IMR-90 (cell line): Measurements from ENCODE around the gene IL6ST. TPM values are rescaled to one million over a fixed set of nuclear protein-coding genes. Genes with fewer than 3 reads are reported as not detected.

Source experiments
- ATAC-seq: fragments of 200-7000 bp; cut with Tn5 transposase; 2 replicates; pipeline ENCODE4 v1.9.1; 2020; ENCODE audit warnings: low read depth, mild to moderate bottlenecking, moderate library complexity
- BruUV-seq: library from RNA; stranded (reverse); fragments of 400-500 nt; replicated peaks from 2 replicates; lab custom pipeline; 2021; lab: Mats Ljungman, UMichigan
- CTCF ChIA-PET: fragments of 300-600 bp; formaldehyde crosslinking; extraction: SDS; loops from one replicate; lab custom pipeline; 2021; ENCODE audit warnings: antibody characterized with exemption; lab: Yijun Ruan, JAX
- POLR2A ChIA-PET: fragments of 300-600 bp; sonication (Branson Sonifier 250); formaldehyde crosslinking; loops from one replicate; lab custom pipeline; 2022; ENCODE audit warnings: antibody characterized with exemption; ENCODE audit not compliant: unreplicated experiment; lab: Charles Lee
- DNase-seq: peaks from one replicate; pipeline ENCODE4 v3.0.0; 2013
- H2AFZ ChIP-seq: replicated peaks from 2 replicates; pipeline ENCODE3; 2013; ENCODE audit warnings: low read length, mild to moderate bottlenecking; ENCODE audit not compliant: poor library complexity
- H2AK5ac ChIP-seq: 2 replicates; pipeline ENCODE4 v1.6.1; 2013; ENCODE audit warnings: low read depth, low read length, inconsistent platforms
- H2AK9ac ChIP-seq: replicated peaks from 2 replicates; pipeline ENCODE3; 2013; ENCODE audit warnings: mild to moderate bottlenecking, low read depth, low read length, moderate library complexity; ENCODE audit not compliant: poor library complexity
- H2BK120ac ChIP-seq: 2 replicates; pipeline ENCODE4 v1.6.1; 2013; ENCODE audit warnings: low read depth, low read length, inconsistent platforms
- H2BK15ac ChIP-seq: 3 replicates; pipeline ENCODE4 v1.6.1; 2013; ENCODE audit warnings: low read depth, low read length, inconsistent platforms
- H2BK20ac ChIP-seq: 2 replicates; pipeline ENCODE4 v1.6.1; 2013; ENCODE audit warnings: low read depth, mild to moderate bottlenecking, inconsistent platforms, low read length, moderate library complexity
- H2BK5ac ChIP-seq: 2 replicates; pipeline ENCODE4 v1.6.1; 2013; ENCODE audit warnings: mild to moderate bottlenecking, low read depth, low read length, inconsistent platforms; ENCODE audit not compliant: poor library complexity, severe bottlenecking
- H3K14ac ChIP-seq: replicated peaks from 2 replicates; pipeline ENCODE4 v1.6.1; 2013; ENCODE audit warnings: low read depth, low read length, inconsistent platforms
- H3K18ac ChIP-seq: 2 replicates; pipeline ENCODE4 v1.6.1; 2013; ENCODE audit warnings: low read depth, low read length, control low read depth
- H3K23ac ChIP-seq: 2 replicates; pipeline ENCODE4 v1.6.1; 2013; ENCODE audit warnings: low read depth, low read length, inconsistent platforms
- H3K27ac ChIP-seq: 2 replicates; pipeline ENCODE4 v1.5.1; 2013; ENCODE audit warnings: mild to moderate bottlenecking, control low read depth, low read length; ENCODE audit not compliant: insufficient read depth
- H3K27me3 ChIP-seq: 2 replicates; pipeline ENCODE4 v1.6.1; 2013; ENCODE audit warnings: low read length; ENCODE audit not compliant: control insufficient read depth, insufficient read depth
- H3K36me3 ChIP-seq: 2 replicates; pipeline ENCODE4 v1.6.1; 2013; ENCODE audit warnings: low read length, mixed read lengths; ENCODE audit not compliant: control insufficient read depth, insufficient read depth
- H3K4ac ChIP-seq: 2 replicates; pipeline ENCODE4 v1.6.1; 2013; ENCODE audit warnings: low read depth, low read length, inconsistent platforms
- H3K4me1 ChIP-seq: 2 replicates; pipeline ENCODE4 v1.6.1; 2013; ENCODE audit warnings: low read length, mixed read lengths; ENCODE audit not compliant: control insufficient read depth, insufficient read depth
- H3K4me2 ChIP-seq: 2 replicates; pipeline ENCODE4 v1.6.1; 2013; ENCODE audit warnings: low read depth, mild to moderate bottlenecking, control low read depth, low read length, moderate library complexity
- H3K4me3 ChIP-seq: 2 replicates; pipeline ENCODE4 v1.5.1; 2013; ENCODE audit warnings: low read depth, mild to moderate bottlenecking, control low read depth, low read length, moderate library complexity; ENCODE audit not compliant: insufficient read depth
- H3K56ac ChIP-seq: 2 replicates; pipeline ENCODE4 v1.6.1; 2013; ENCODE audit warnings: low read length, inconsistent platforms; ENCODE audit not compliant: insufficient read depth; ENCODE audit errors: extremely low read depth
- H3K79me1 ChIP-seq, 2 experiments: 2 replicates each; pipeline ENCODE4 v1.6.1; 2013; ENCODE audit warnings: low read length in 2 of 2, inconsistent platforms in 1 of 2, low read depth in 1 of 2
- H3K9ac ChIP-seq: 2 replicates; pipeline ENCODE4 v1.6.1; 2013; ENCODE audit warnings: low read depth, low read length, control low read depth
- H3K9me1 ChIP-seq: 2 replicates; pipeline ENCODE4 v1.6.1; 2013; ENCODE audit warnings: low read length, inconsistent platforms; ENCODE audit not compliant: insufficient read depth
- H3K9me3 ChIP-seq: 2 replicates; pipeline ENCODE4 v1.6.1; 2013; ENCODE audit warnings: low read length; ENCODE audit not compliant: control insufficient read depth, insufficient read depth
- H4K20me1 ChIP-seq: 2 replicates; pipeline ENCODE4 v1.6.1; 2013; ENCODE audit warnings: low read length, inconsistent platforms; ENCODE audit not compliant: insufficient read depth
- H4K5ac ChIP-seq: 2 replicates; pipeline ENCODE4 v1.6.1; 2013; ENCODE audit warnings: mild to moderate bottlenecking, low read depth, low read length, control low read depth
- H4K8ac ChIP-seq, 2 experiments: 2 replicates each; pipeline ENCODE4 v1.6.1; 2013; ENCODE audit warnings: low read depth in 2 of 2, low read length in 2 of 2, control low read depth in 1 of 2, inconsistent platforms in 1 of 2
- H4K91ac ChIP-seq: 2 replicates; pipeline ENCODE4 v1.6.1; 2013; ENCODE audit warnings: low read depth, low read length, inconsistent platforms; ENCODE audit not compliant: insufficient read depth
- BHLHE40 ChIP-seq: fragments of 150-350 bp; IDR thresholded peaks from 2 replicates; pipeline ENCODE4 v1.6.1; 2016; ENCODE audit warnings: mild to moderate bottlenecking, low read depth, low read length
- RAD21 ChIP-seq: IDR thresholded peaks from 2 replicates; pipeline ENCODE4 v1.6.1; 2012; ENCODE audit warnings: low read length, improper control_type of control experiment
- RFX5 ChIP-seq: IDR thresholded peaks from 2 replicates; pipeline ENCODE4 v1.8.0; 2012; ENCODE audit warnings: low read depth, mild to moderate bottlenecking, low read length, moderate library complexity
- SMC3 ChIP-seq: fragments of 150-350 bp; IDR thresholded peaks from 2 replicates; pipeline ENCODE4 v1.6.1; 2016; ENCODE audit warnings: low read depth, mild to moderate bottlenecking, antibody characterized with exemption, low read length, moderate library complexity
- WGBS, 2 experiments: methylation state at CpG; one replicate each; pipeline versions ENCODE4 v1.1.5 to v1.1.7; 2013; ENCODE audit warnings: missing lambda C conversion rate in 2 of 2; ENCODE audit not compliant: insufficient read length in 1 of 2; ENCODE audit errors: extremely low coverage in 2 of 2; 5-methylcytosine and 5-hydroxymethylcytosine counted together
- dilution Hi-C: fragments of 300-500 bp; cut with HindIII; formaldehyde crosslinking; loops from one replicate; pipeline ENCODE4 v1.14.3; 2018; ENCODE audit warnings: low sequenced_read_pairs; ENCODE audit not compliant: unreplicated experiment
- in situ Hi-C: fragments of 300-500 bp; cut with MboI; formaldehyde crosslinking; loops from 3 replicates; pipeline ENCODE4 v1.14.3; 2019; ENCODE audit warnings: low sequenced_read_pairs, inconsistent platforms, mixed read lengths
- intact Hi-C: fragments of 100-400 bp; cut with micrococcal nuclease; formaldehyde crosslinking; loops from 2 replicates; pipeline ENCODE4 v1.10.0; 2022
- polyA plus RNA-seq, 3 experiments: library from polyadenylated mRNA; depleted of rRNA; stranded (reverse); fragments of >200 nt; gene quantifications; 2 replicates each; pipeline ENCODE4 v1.2.3, GENCODE V29; 2012; ENCODE audit warnings: low replicate concordance in 1 of 3
- total RNA-seq: library from RNA; depleted of rRNA; stranded (reverse); fragments of >200 nt; gene quantifications from 2 replicates; pipeline ENCODE4 v1.2.3, GENCODE V29; 2012

The IL6ST gene
- total and polyA plus RNA-seq, 2 of the 4 experiments (the other 2 are of a cell fraction) = 90.6 to 506 TPM

DNA sequence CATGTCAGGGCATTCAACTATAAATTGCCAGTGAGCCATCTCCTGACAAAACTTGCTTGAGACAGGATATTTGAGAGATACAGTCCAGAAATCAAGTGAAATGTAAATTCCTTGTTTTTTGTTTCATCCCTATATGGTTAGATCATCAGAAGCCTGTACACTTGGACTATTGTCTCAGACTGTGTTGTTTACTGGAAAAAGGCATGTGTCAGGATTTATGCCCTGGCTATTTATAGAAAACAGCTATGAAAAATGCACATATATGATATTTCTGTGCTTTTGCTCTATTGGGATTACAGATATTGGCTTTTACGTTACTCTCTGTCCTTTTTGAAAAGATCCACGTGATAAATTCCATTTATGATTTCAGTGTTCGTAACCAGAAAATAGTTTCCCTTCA, 99.4 kb downstream of the IL6ST start:
- DNase-seq (no peak), ATAC-seq (no peak)
- Histone ChIP-seq H2AK5ac (no peak overlapping the region), H4K5ac (no peak overlapping the region), H3K9me3 (no peaks in the 10 kb centered on the region), H2AFZ (no peak overlapping the region), H3K9ac (no peak overlapping the region), H2AK9ac (no peak overlapping the region), H3K56ac (no peak overlapping the region), H4K20me1 (no peaks in the 10 kb centered on the region), H4K8ac (no peak overlapping the region), H3K36me3 (no peaks in the 10 kb centered on the region), H2BK120ac (no peak overlapping the region), H3K23ac (no peak overlapping the region), H3K27ac (no peak overlapping the region), H2BK15ac (no peak overlapping the region), H3K18ac (no peak overlapping the region), H3K4ac (no peak overlapping the region), H3K4me3 (no peak overlapping the region), H3K4me2 (no peak overlapping the region), H3K79me1 (no peaks in the 10 kb centered on the region), H2BK5ac (no peak overlapping the region), H2BK20ac (no peak overlapping the region), H3K14ac (no peak overlapping the region), H4K91ac (no peak overlapping the region), H3K27me3 (no peaks in the 10 kb centered on the region), H3K4me1 (peaks cover 6% of the 10 kb centered on the region), H3K9me1 (peaks cover 8% of the 10 kb centered on the region; the same call in 1 of the 2 replicates)
- intact Hi-C loops = no loop called here
- TF ChIP-seq RFX5 (no peak), RAD21 (no peak), BHLHE40 (no peak), SMC3 (no peak)
- POLR2A ChIA-PET = no interaction called here
- no TSS peak for BruUV-seq
- in situ Hi-C loops = no loop called here
- WGBS, 2 experiments = no CpG with 5 or more reads among the region's 3 CpGs
- CTCF ChIA-PET = interaction anchor here (0.7 to 1.3 kb wide), 2 partner anchors 15 to 25 kb away, joined by 3 to 4 read pairs; no protein-coding TSS in a partner anchor
- dilution Hi-C loops = no loop called here
